Uterus (tissue), 2 donors: ENCODE measurements around the gene TBC1D3B.

Source experiments
- CTCF ChIP-seq, 4 experiments: fragments of 200-600 bp in 2 of 4; fragments of 450-650 bp in 2 of 4; sonication (generic) in 2 of 4; IDR thresholded peaks; one replicate each; pipeline ENCODE4 v1.5.1; 2016 to 2019; ENCODE audit warnings: antibody characterized with exemption in 4 of 4, mild to moderate bottlenecking in 2 of 4, moderate library complexity in 1 of 4
- POLR2A ChIP-seq, 2 donors: fragments of 450-650 bp; IDR thresholded peaks; one replicate each; pipeline ENCODE4 v1.6.1; 2016; ENCODE audit warnings: antibody characterized with exemption in 2 of 2, mild to moderate bottlenecking in 1 of 2, moderate library complexity in 1 of 2

- TF ChIP-seq POLR2A (IDR thresholded peaks at IDR 0.05) (no peak), CTCF (IDR thresholded peaks at IDR 0.05) (no peak)
Observed at GRCh38 chr17:36124879-36125824, 51.3 kb downstream of the TBC1D3B start.
